GM12892 (cell line): ENCODE measurements around the gene MTHFD1L.

ENCODE experiments used
- POLR2A ChIP-seq: IDR thresholded peaks from 2 replicates; pipeline ENCODE4 v1.6.1; 2011; ENCODE audit warnings: low read depth, low read length, control low read depth
- POLR2AphosphoS5 ChIP-seq: IDR thresholded peaks from 2 replicates; pipeline ENCODE4 v1.6.1; 2011; ENCODE audit warnings: low read depth, low read length, control low read depth

DNA sequence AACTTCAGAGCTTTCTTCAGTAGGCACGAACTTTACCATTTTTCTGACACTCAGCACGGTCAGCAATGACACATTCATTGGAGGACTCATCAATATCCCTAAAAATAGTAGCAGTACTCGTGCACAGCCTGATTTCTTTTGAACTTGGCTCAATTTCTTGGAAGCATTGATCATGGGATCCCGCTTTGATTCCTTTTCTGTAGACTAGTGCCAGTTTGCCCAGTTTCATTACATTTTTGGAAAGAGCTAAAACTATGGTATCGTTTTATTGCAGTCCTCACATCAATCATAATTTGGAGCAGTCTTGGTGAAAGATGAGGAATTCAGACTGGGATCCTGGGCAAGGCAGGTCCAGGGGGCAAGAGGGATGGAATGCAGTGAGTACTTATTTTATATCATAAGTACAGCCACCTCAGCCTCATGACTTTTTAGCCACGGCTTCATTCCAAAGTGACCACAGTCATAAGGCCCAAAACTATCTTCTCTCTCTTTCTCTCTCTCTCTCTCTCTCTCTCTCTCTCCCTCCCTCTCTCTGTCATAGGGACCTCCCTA lies 203.3 kb downstream of the MTHFD1L start:
- no peak for TF ChIP-seq POLR2AphosphoS5
- TF ChIP-seq POLR2A: no peak
